H1 (cell line): Measurements from ENCODE around the gene SORBS1. TPM values are rescaled to one million over a fixed set of nuclear protein-coding genes. Genes with fewer than 3 reads are reported as not detected.

Source experiments
- CTCF ChIA-PET: fragments of 300-600 bp; sonication (Branson Sonifier 250); formaldehyde crosslinking; loops from one replicate; lab custom pipeline; 2021; ENCODE audit not compliant: partially characterized antibody; lab: Charles Lee
- POLR2A ChIA-PET: fragments of 300-600 bp; sonication (Branson Sonifier 250); formaldehyde crosslinking; loops from one replicate; lab custom pipeline; 2021; ENCODE audit warnings: inconsistent platforms; ENCODE audit not compliant: partially characterized antibody; lab: Charles Lee
- DNase-seq, 2 experiments: peaks; one replicate each; pipeline versions ENCODE4 v3.0.0 to v3.0.0-alpha.2; 2010 to 2022; ENCODE audit warnings: low spot score in 2 of 2, low read depth in 1 of 2, mixed read lengths in 1 of 2
- FAIRE-seq: peaks from 2 replicates; lab custom pipeline; 2011; peaks lifted over from hg19 to GRCh38; lab: Jason Lieb, UNC
- H2AFZ ChIP-seq: 2 replicates; pipeline ENCODE4 v1.8.1; 2012; ENCODE audit warnings: low read length, inconsistent platforms
- H2AK5ac ChIP-seq: 2 replicates; pipeline ENCODE4 v1.6.1; 2013; ENCODE audit warnings: low read depth, low read length
- H2BK120ac ChIP-seq: replicated peaks from 2 replicates; pipeline ENCODE3; 2013; ENCODE audit warnings: low read depth, low read length, inconsistent platforms
- H2BK12ac ChIP-seq: 2 replicates; pipeline ENCODE4 v1.6.1; 2013; ENCODE audit warnings: low read depth, low read length
- H2BK15ac ChIP-seq: 2 replicates; pipeline ENCODE4 v1.6.1; 2013; ENCODE audit warnings: low read length
- H2BK20ac ChIP-seq: 2 replicates; pipeline ENCODE4 v1.6.1; 2013; ENCODE audit warnings: low read length
- H2BK5ac ChIP-seq: 2 replicates; pipeline ENCODE4 v1.6.1; 2013; ENCODE audit warnings: low read depth, low read length
- H3K14ac ChIP-seq: 2 replicates; pipeline ENCODE4 v1.6.1; 2013; ENCODE audit warnings: inconsistent platforms; ENCODE audit not compliant: insufficient read length
- H3K18ac ChIP-seq: 2 replicates; pipeline ENCODE4 v1.6.1; 2013; ENCODE audit warnings: low read length; ENCODE audit errors: extremely low read depth
- H3K23ac ChIP-seq: 2 replicates; pipeline ENCODE4 v1.6.1; 2013; ENCODE audit warnings: inconsistent platforms; ENCODE audit not compliant: insufficient read length
- H3K23me2 ChIP-seq: 2 replicates; pipeline ENCODE4 v1.6.1; 2013; ENCODE audit warnings: low read depth, low read length
- H3K27ac ChIP-seq: 2 replicates; pipeline ENCODE4 v1.6.1; 2011; ENCODE audit warnings: low read depth, low read length, inconsistent platforms
- H3K27me3 ChIP-seq, 4 experiments: replicated peaks in 1 of 4; 1 replicate in 1 of 4; 2 replicates in 3 of 4; pipeline versions ENCODE4 v1.6.1 to v1.8.1; 2011 to 2013; ENCODE audit warnings: low read length in 3 of 4, mild to moderate bottlenecking in 3 of 4, inconsistent platforms in 2 of 4, mixed read lengths in 2 of 4, moderate library complexity in 1 of 4; ENCODE audit not compliant: control insufficient read depth in 3 of 4, insufficient read depth in 3 of 4; ENCODE audit errors: extremely low read depth in 1 of 4
- H3K36me3 ChIP-seq, 4 experiments: 2 replicates each; pipeline versions ENCODE4 v1.6.1 to v1.8.1; 2011 to 2013; ENCODE audit warnings: mild to moderate bottlenecking in 4 of 4, low read length in 3 of 4, moderate library complexity in 2 of 4, control low read depth in 1 of 4, inconsistent platforms in 1 of 4; ENCODE audit not compliant: insufficient read depth in 4 of 4, control insufficient read depth in 2 of 4
- H3K4ac ChIP-seq: replicated peaks from 2 replicates; pipeline ENCODE3; 2013; ENCODE audit warnings: low read length, low read depth, mixed read lengths, inconsistent platforms; ENCODE audit not compliant: insufficient read length
- H3K4me1 ChIP-seq, 4 experiments: replicated peaks in 1 of 4; 1 replicate in 1 of 4; 2 replicates in 3 of 4; pipeline versions ENCODE4 v1.6.1 to v1.8.1; 2011 to 2013; ENCODE audit warnings: low read length in 3 of 4, inconsistent platforms in 2 of 4, mixed read lengths in 1 of 4; ENCODE audit not compliant: insufficient read depth in 4 of 4, control insufficient read depth in 3 of 4
- H3K4me2 ChIP-seq, 2 experiments: 2 replicates each; pipeline versions ENCODE4 v1.6.1 to v1.8.1; 2011 to 2013; ENCODE audit warnings: low read depth in 2 of 2, low read length in 2 of 2, control low read depth in 1 of 2, inconsistent platforms in 1 of 2, mild to moderate bottlenecking in 1 of 2; ENCODE audit not compliant: insufficient read depth in 1 of 2
- H3K4me3 ChIP-seq, 4 experiments: fragments of 200-600, 300-600 bp in 1 of 4; sonication (generic), shearing (Covaris generic), sonication (Bioruptor Twin) in 1 of 4; 2 replicates each; pipeline versions ENCODE4 v1.5.1 to v1.8.1; 2011 to 2016; ENCODE audit warnings: low read length in 4 of 4, low read depth in 3 of 4, control low read depth in 2 of 4, inconsistent platforms in 2 of 4, mild to moderate bottlenecking in 2 of 4, mixed read lengths in 1 of 4, moderate library complexity in 1 of 4; ENCODE audit not compliant: insufficient read depth in 2 of 4; ENCODE audit errors: extremely low read depth in 1 of 4
- H3K56ac ChIP-seq: replicated peaks from 2 replicates; pipeline ENCODE3; 2013; ENCODE audit warnings: low read depth, mild to moderate bottlenecking, mixed read lengths, low read length, inconsistent platforms; ENCODE audit not compliant: insufficient read length
- H3K79me1 ChIP-seq: 2 replicates; pipeline ENCODE4 v1.6.1; 2013; ENCODE audit warnings: low read depth, low read length, control low read depth
- H3K79me2 ChIP-seq, 2 experiments: 2 replicates each; pipeline versions ENCODE4 v1.6.1 to v1.8.1; 2012 to 2013; ENCODE audit warnings: low read length in 2 of 2, mild to moderate bottlenecking in 2 of 2, inconsistent platforms in 1 of 2; ENCODE audit not compliant: insufficient read depth in 2 of 2, control insufficient read depth in 1 of 2
- H3K9ac ChIP-seq, 4 experiments: replicated peaks in 1 of 4; 1 replicate in 1 of 4; 2 replicates in 3 of 4; pipeline versions ENCODE4 v1.6.1 to v1.8.1; 2011 to 2013; ENCODE audit warnings: low read depth in 3 of 4, low read length in 3 of 4, control low read depth in 2 of 4, mild to moderate bottlenecking in 2 of 4, moderate library complexity in 2 of 4, inconsistent platforms in 1 of 4; ENCODE audit errors: extremely low read depth in 1 of 4
- H3K9me3 ChIP-seq, 2 experiments: 2 replicates each; pipeline versions ENCODE4 v1.6.1 to v1.8.1; 2012 to 2013; ENCODE audit warnings: mild to moderate bottlenecking in 2 of 2, moderate library complexity in 2 of 2, control low read depth in 1 of 2, inconsistent platforms in 1 of 2, low read depth in 1 of 2, low read length in 1 of 2, mixed read lengths in 1 of 2; ENCODE audit not compliant: insufficient read depth in 2 of 2
- H4K20me1 ChIP-seq, 2 experiments: replicated peaks in 1 of 2; 2 replicates each; pipeline versions ENCODE3 to v1.8.1; 2011 to 2013; ENCODE audit warnings: inconsistent platforms in 2 of 2, low read length in 2 of 2, mild to moderate bottlenecking in 1 of 2; ENCODE audit not compliant: insufficient read depth in 2 of 2, control insufficient read depth in 1 of 2
- H4K5ac ChIP-seq: 2 replicates; pipeline ENCODE4 v1.6.1; 2013; ENCODE audit warnings: low read length, low read depth, mixed read lengths, inconsistent platforms; ENCODE audit not compliant: insufficient read length
- H4K8ac ChIP-seq: 2 replicates; pipeline ENCODE4 v1.8.0; 2013; ENCODE audit warnings: mild to moderate bottlenecking, moderate library complexity, low read length, inconsistent platforms; ENCODE audit not compliant: insufficient read depth; ENCODE audit errors: extremely low read depth
- H4K91ac ChIP-seq: replicated peaks from 2 replicates; pipeline ENCODE3; 2013; ENCODE audit warnings: low read length, mixed read lengths, inconsistent platforms; ENCODE audit not compliant: insufficient read length
- ASH2L ChIP-seq: fragments of 200-600, 300-600 bp; sonication (generic); IDR thresholded peaks from one replicate; pipeline ENCODE4 v1.7.1; 2017; ENCODE audit warnings: low read length
- CTCF ChIP-seq, 3 experiments: IDR thresholded peaks; 1 replicate in 2 of 3; 2 replicates in 1 of 3; pipeline versions ENCODE4 v1.5.1 to v1.6.1; 2011; ENCODE audit warnings: low read length in 3 of 3, mild to moderate bottlenecking in 3 of 3, inconsistent platforms in 2 of 3, low read depth in 1 of 3, moderate library complexity in 1 of 3; ENCODE audit not compliant: insufficient read depth in 1 of 3; ENCODE audit errors: control extremely low read depth in 1 of 3
- EGR1 ChIP-seq: IDR thresholded peaks from 2 replicates; pipeline ENCODE4 v1.6.1; 2011; ENCODE audit warnings: low read depth, low read length, borderline replicate concordance
- GTF2F1 ChIP-seq: IDR thresholded peaks from 2 replicates; pipeline ENCODE4 v1.6.1; 2012; ENCODE audit warnings: low read depth, low read length, improper control_type of control experiment, borderline replicate concordance
- JUND ChIP-seq: IDR thresholded peaks from 2 replicates; pipeline ENCODE4 v1.6.1; 2011; ENCODE audit warnings: mild to moderate bottlenecking, improper control_type of control experiment, low read length
- KDM5A ChIP-seq: fragments of 200-600 bp; IDR thresholded peaks from 2 replicates; pipeline ENCODE4 v1.7.1; 2012; ENCODE audit warnings: mild to moderate bottlenecking, low read length, inconsistent platforms, mixed read lengths
- POU5F1 ChIP-seq: IDR thresholded peaks from 2 replicates; pipeline ENCODE4 v1.6.1; 2011; ENCODE audit warnings: low read depth, mild to moderate bottlenecking, low read length, moderate library complexity
- RNF2 ChIP-seq: fragments of 200-900, 300-1000 bp; sonication (generic); IDR thresholded peaks from 2 replicates; pipeline ENCODE4 v1.7.1; 2016; ENCODE audit warnings: borderline replicate concordance, low read depth, mild to moderate bottlenecking, antibody characterized with exemption, low read length; ENCODE audit not compliant: poor library complexity, severe bottlenecking; ENCODE audit errors: missing control alignments
- SP2 ChIP-seq: IDR thresholded peaks from 2 replicates; pipeline ENCODE4 v1.6.1; 2012; ENCODE audit warnings: mild to moderate bottlenecking, low read length, inconsistent platforms
- TEAD4 ChIP-seq: IDR thresholded peaks from 2 replicates; pipeline ENCODE4 v1.6.1; 2012; ENCODE audit warnings: low read depth, low read length, inconsistent platforms, mixed read lengths
- WGBS, 2 experiments: shearing (Covaris generic) in 1 of 2; methylation state at CpG; one replicate each; pipeline versions ENCODE4 v1.1.6 to v1.1.7; 2013 to 2015; ENCODE audit warnings: low lambda C conversion rate in 2 of 2, mixed read lengths in 2 of 2, inconsistent platforms in 1 of 2, low coverage in 1 of 2, missing lambda C conversion rate in 1 of 2; ENCODE audit not compliant: insufficient replicate concordance in 2 of 2, insufficient coverage in 1 of 2, insufficient read length in 1 of 2; ENCODE audit errors: extremely low coverage in 1 of 2, missing lambda C conversion rate in 1 of 2; 5-methylcytosine and 5-hydroxymethylcytosine counted together
- polyA plus RNA-seq, 7 experiments: library from polyadenylated mRNA; depleted of rRNA in 3 of 7; stranded (reverse) in 5 of 7; unstranded in 2 of 7; fragments of >200 nt in 5 of 7; fragments of 200-250 nt in 2 of 7; gene quantifications; 1 replicate in 5 of 7; 2 replicates in 1 of 7; 4 replicates in 1 of 7; pipeline versions ENCODE4 v1.2.1 to v1.2.3, GENCODE V29; 2011 to 2013; ENCODE audit warnings: missing spikeins in 2 of 7, mixed read lengths in 2 of 7
- total RNA-seq: library from RNA; stranded (reverse); fragmentation: NEBNext Ultra II Directional; extraction: Animal tissue kit (Norgen Biotek cat#: 25700); gene quantifications from 2 replicates; pipeline ENCODE4 v1.2.1, GENCODE V29; 2021

SORBS1 gene
- total and polyA plus RNA-seq, 2 of the 8 experiments (the other 6 are each of a cell fraction or from before 2014, with no cell fraction given) = 16.0 to 35.0 TPM

GRCh38 chr10:95333997-95334804, 227.0 kb downstream of the SORBS1 start:
- H3K18ac ChIP-seq = no peak overlapping the region
- no peaks in the 10 kb centered on the region for H3K23me2 ChIP-seq
- no peak overlapping the region for H3K23ac ChIP-seq
- H3K79me2 ChIP-seq = no peaks in the 10 kb centered on the region
- H3K27me3 ChIP-seq = no peaks in the 10 kb centered on the region
- ChIA-PET POLR2A (no interaction called here), CTCF (interaction anchor here (0.8 to 1.9 kb wide), 9 partner anchors 24 to 201 kb away, joined by 3 to 5 read pairs (median 3); no protein-coding TSS in a partner anchor)
- no peak overlapping the region for H3K4ac ChIP-seq
- H4K5ac ChIP-seq = no peak overlapping the region
- H4K91ac ChIP-seq = no peak overlapping the region
- no peak overlapping the region for H3K27ac ChIP-seq
- H4K20me1 ChIP-seq = peaks cover 0 to 2% of the 10 kb centered on the region in 2 experiments
- no peak overlapping the region for H3K4me3 ChIP-seq
- no peak overlapping the region for H2AK5ac ChIP-seq
- no peak overlapping the region for H2BK120ac ChIP-seq
- no peak overlapping the region for H3K4me2 ChIP-seq
- no peaks in the 10 kb centered on the region for H3K9me3 ChIP-seq
- H3K79me1 ChIP-seq = no peaks in the 10 kb centered on the region
- no peak overlapping the region for H3K56ac ChIP-seq
- no peak overlapping the region for H3K9ac ChIP-seq
- H3K4me1 ChIP-seq = peaks cover 0 to 7% (median 0%) of the 10 kb centered on the region in 4 experiments; a peak in 1 of 7 replicates
- H4K8ac ChIP-seq = no peak overlapping the region
- H2BK20ac ChIP-seq = no peak overlapping the region
- WGBS, 2 experiments = 91% methylated on average over 12 of the region's 12 CpGs; no CpG with 5 or more reads in 1 of the 2 experiments
- H3K14ac ChIP-seq = no peak overlapping the region
- peaks cover 0 to 3% (median 0%) of the 10 kb centered on the region in 4 experiments; a peak in 1 of 8 replicates for H3K36me3 ChIP-seq
- no peak overlapping the region for H2BK5ac ChIP-seq
- no peak overlapping the region for H2AFZ ChIP-seq
- no peak overlapping the region for H2BK15ac ChIP-seq
- H2BK12ac ChIP-seq = no peak overlapping the region
- DNase-seq (no peak), FAIRE-seq (no peak)
- TF ChIP-seq GTF2F1 (no peak), RNF2 (no peak), KDM5A (no peak), JUND (no peak), TEAD4 (no peak), CTCF (IDR thresholded peaks at IDR 0.05; ENCODE audit: control extremely low read depth in 1 of 3, insufficient read depth in 1 of 3, low read depth in 1 of 3, low read length in 3 of 3) (no peak), EGR1 (no peak), SP2 (no peak), POU5F1 (no peak), ASH2L (no peak)
